GM23248 (cell line): ENCODE measurements around the gene PPP2R1A. TPM values are rescaled to one million over a fixed set of nuclear protein-coding genes. Genes with fewer than 3 reads are reported as not detected.

Source experiments
- DNase-seq: peaks from one replicate; pipeline ENCODE4 v3.0.0-alpha.2; 2015
- H2AFZ ChIP-seq: fragments of 200-600 bp; sonication (generic); 2 replicates; pipeline ENCODE4 v1.6.1; 2016; ENCODE audit warnings: antibody characterized with exemption
- H3F3A ChIP-seq: fragments of 200-600 bp; sonication (generic); 2 replicates; pipeline ENCODE4 v1.6.1; 2016; ENCODE audit warnings: mild to moderate bottlenecking, antibody characterized with exemption, mixed run types; ENCODE audit not compliant: insufficient read depth
- H3K27ac ChIP-seq: fragments of 200-600 bp; sonication (generic); 2 replicates; pipeline ENCODE4 v1.5.1; 2016; ENCODE audit warnings: mild to moderate bottlenecking
- H3K27me3 ChIP-seq: fragments of 200-600 bp; sonication (generic); replicated peaks from 2 replicates; pipeline ENCODE4 v1.6.1; 2016; ENCODE audit warnings: mild to moderate bottlenecking; ENCODE audit not compliant: insufficient read depth
- H3K36me3 ChIP-seq: fragments of 200-600 bp; sonication (generic); 2 replicates; pipeline ENCODE4 v1.6.1; 2016; ENCODE audit warnings: low read depth, mild to moderate bottlenecking
- H3K4me1 ChIP-seq: fragments of 200-600 bp; sonication (generic); 2 replicates; pipeline ENCODE4 v1.6.1; 2016; ENCODE audit warnings: mild to moderate bottlenecking; ENCODE audit not compliant: insufficient read depth
- H3K4me2 ChIP-seq: fragments of 200-600 bp; sonication (generic); one replicate; pipeline ENCODE4 v1.6.1; 2016; ENCODE audit warnings: mild to moderate bottlenecking; ENCODE audit not compliant: unreplicated experiment
- H3K4me3 ChIP-seq: fragments of 200-600 bp; sonication (generic); 2 replicates; pipeline ENCODE4 v1.5.1; 2016; ENCODE audit warnings: mild to moderate bottlenecking
- H3K79me2 ChIP-seq: fragments of 200-600 bp; sonication (generic); 2 replicates; pipeline ENCODE4 v1.6.1; 2016; ENCODE audit warnings: mild to moderate bottlenecking; ENCODE audit not compliant: insufficient read depth
- H3K9ac ChIP-seq: fragments of 200-600 bp; sonication (generic); 2 replicates; pipeline ENCODE4 v1.6.1; 2016; ENCODE audit warnings: mild to moderate bottlenecking
- H3K9me2 ChIP-seq: fragments of 200-600 bp; sonication (generic); 2 replicates; pipeline ENCODE4 v1.6.1; 2016; ENCODE audit warnings: mixed run types, mild to moderate bottlenecking, moderate library complexity; ENCODE audit not compliant: insufficient read depth
- H3K9me3 ChIP-seq: fragments of 200-600 bp; sonication (generic); one replicate; pipeline ENCODE4 v1.6.1; 2017; ENCODE audit warnings: low read depth
- H4K20me1 ChIP-seq: fragments of 200-600 bp; sonication (generic); 2 replicates; pipeline ENCODE4 v1.6.0; 2016; ENCODE audit not compliant: insufficient read depth
- EZH2 ChIP-seq: fragments of 200-600 bp; sonication (generic); IDR thresholded peaks from 2 replicates; pipeline ENCODE4 v1.6.1; 2018; ENCODE audit warnings: antibody characterized with exemption, mild to moderate bottlenecking; ENCODE audit not compliant: insufficient read depth, poor library complexity, severe bottlenecking
- EZH2phosphoT487 ChIP-seq: fragments of 200-600 bp; sonication (generic); IDR thresholded peaks from 2 replicates; pipeline ENCODE4 v1.6.1; 2018; ENCODE audit warnings: antibody characterized with exemption, moderate library complexity, mild to moderate bottlenecking, low read depth; ENCODE audit not compliant: insufficient read depth
- WGBS, 2 experiments: methylation state at CpG; one replicate each; pipeline ENCODE4 v1.1.6; 2015 to 2017; ENCODE audit warnings: low lambda C conversion rate in 2 of 2, low coverage in 1 of 2; ENCODE audit errors: missing lambda C conversion rate in 2 of 2; 5-methylcytosine and 5-hydroxymethylcytosine counted together
- in situ Hi-C: fragments of 300-500 bp; cut with MboI; formaldehyde crosslinking; loops from 2 replicates; pipeline ENCODE4 v1.15.0; 2020
- polyA plus RNA-seq: library from polyadenylated mRNA; unstranded; fragments of >200 nt; fragmentation: Nextera tagmentation; extraction: Ambion mirVana; gene quantifications from 2 replicates; pipeline ENCODE4 v1.2.1, GENCODE V29; 2016
- total RNA-seq: library from RNA; depleted of rRNA; stranded (reverse); fragments of >200 nt; shearing (Covaris generic); gene quantifications from 2 replicates; pipeline ENCODE4 v1.2.3, GENCODE V29; 2014

Gene PPP2R1A
- total and polyA plus RNA-seq, 2 experiments from 2014 or later = 248 to 277 TPM

DNA sequence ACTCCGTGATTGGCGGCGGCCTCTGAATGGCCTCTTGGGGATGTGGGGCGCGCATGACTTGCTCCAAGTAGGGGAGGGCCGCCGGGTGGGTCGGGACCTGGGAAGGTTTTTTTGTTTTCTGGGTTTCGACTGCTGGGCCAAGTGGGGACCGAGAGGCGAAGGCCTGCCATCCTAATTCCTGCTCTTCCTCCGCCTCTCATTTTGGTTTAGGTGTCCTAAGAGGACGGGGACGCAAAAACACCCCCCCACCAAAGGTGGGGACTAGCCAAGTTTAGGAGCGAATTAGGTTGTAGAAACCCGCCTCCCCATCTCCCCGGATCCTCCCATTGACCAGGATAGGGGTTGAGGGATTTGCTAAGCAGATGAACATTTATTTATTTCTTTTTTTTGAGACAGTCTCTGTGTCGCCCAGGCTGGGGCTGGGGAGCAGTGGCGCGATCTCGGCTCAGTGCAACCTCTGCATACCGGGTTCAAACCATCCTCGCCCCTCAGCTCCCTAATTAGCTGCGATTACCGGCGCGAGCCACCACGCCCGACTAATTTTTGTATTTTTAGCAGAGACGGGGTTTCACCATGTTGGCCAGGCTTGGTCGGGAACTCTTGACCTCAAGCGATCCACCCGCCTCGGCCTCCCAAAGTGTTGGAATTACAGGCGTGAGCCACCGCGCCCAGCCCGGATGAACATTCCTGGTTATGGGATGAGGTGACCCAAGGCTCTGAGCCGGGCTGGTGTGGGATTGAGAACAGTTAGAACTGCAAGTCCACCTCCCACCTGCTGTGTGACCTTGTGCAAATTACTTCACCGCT lies 838 bp downstream of the PPP2R1A start:
- WGBS, 2 experiments = 1 to 2% methylated on average over 36 to 40 of the region's 40 CpGs
- Histone ChIP-seq H3K79me2 (peaks cover 64% of the 10 kb centered on the region), H3F3A (peaks cover 11% of the 10 kb centered on the region), H3K4me1 (peaks cover 24% of the 10 kb centered on the region), H3K36me3 (peaks cover 7% of the 10 kb centered on the region; the same call in 1 of the 2 replicates), H3K4me3 (peak overlapping the region; percentile 93), H3K27me3 (no peaks in the 10 kb centered on the region), H3K9ac (peak overlapping the region; percentile 97), H3K9me2 (no peaks in the 10 kb centered on the region), H3K4me2 (peak overlapping the region; percentile 89), H4K20me1 (peaks cover 8% of the 10 kb centered on the region; the same call in 1 of the 2 replicates), H3K27ac (peak overlapping the region; percentile 94), H2AFZ (peak overlapping the region; percentile 70), H3K9me3 (no peaks in the 10 kb centered on the region)
- in situ Hi-C loops = no loop called here
- TF ChIP-seq EZH2phosphoT487 (no peak), EZH2 (no peak)
- peak; percentile 61 for DNase-seq

GRCh38 chr19:52191389-52191788 lies 1.5 kb downstream of the PPP2R1A start:
- DNase-seq = no peak
- 53 to 56% methylated on average over 5 of the region's 5 CpGs for WGBS, 2 experiments
- H3F3A ChIP-seq = peaks cover 11% of the 10 kb centered on the region
- H3K4me1 ChIP-seq = peaks cover 24% of the 10 kb centered on the region
- H3K9me3 ChIP-seq = no peaks in the 10 kb centered on the region
- H3K4me2 ChIP-seq = peak overlapping the region; percentile 89
- in situ Hi-C loops = no loop called here
- H3K9me2 ChIP-seq = no peaks in the 10 kb centered on the region
- peak overlapping the region; percentile 94 for H3K27ac ChIP-seq
- peaks cover 71% of the 10 kb centered on the region for H3K79me2 ChIP-seq
- peaks cover 8% of the 10 kb centered on the region; the same call in 1 of the 2 replicates for H4K20me1 ChIP-seq
- H2AFZ ChIP-seq = no peak overlapping the region
- H3K4me3 ChIP-seq = peak overlapping the region; percentile 93
- H3K27me3 ChIP-seq = no peaks in the 10 kb centered on the region
- no peak for TF ChIP-seq EZH2
- TF ChIP-seq EZH2phosphoT487 = no peak
- H3K36me3 ChIP-seq = peaks cover 7% of the 10 kb centered on the region; the same call in 1 of the 2 replicates
- H3K9ac ChIP-seq = peak overlapping the region; percentile 97

DNA sequence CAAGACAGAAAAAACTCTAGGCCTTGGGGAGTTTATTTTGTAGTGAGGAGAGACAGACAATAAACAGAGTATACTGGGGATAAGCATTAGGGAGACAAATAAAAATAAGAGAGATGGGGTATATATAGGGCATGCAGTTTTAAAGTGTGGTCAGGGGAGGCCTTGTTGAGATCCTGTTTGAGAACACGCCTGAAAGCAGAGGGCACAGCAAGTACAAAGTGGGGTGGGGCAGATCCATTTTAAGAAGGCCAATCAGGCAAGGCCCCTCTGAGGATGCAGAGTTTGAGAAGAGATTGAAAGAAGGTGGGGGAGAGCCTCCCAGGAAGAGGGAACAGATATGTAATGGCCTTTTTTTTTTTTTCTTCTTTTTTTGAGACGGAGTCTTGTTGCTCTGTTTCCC lies 2.1 kb downstream of the PPP2R1A start:
- peak overlapping the region; percentile 89 for H3K4me2 ChIP-seq
- H3K4me3 ChIP-seq = peak overlapping the region; percentile 93
- in situ Hi-C loops = no loop called here

DNA sequence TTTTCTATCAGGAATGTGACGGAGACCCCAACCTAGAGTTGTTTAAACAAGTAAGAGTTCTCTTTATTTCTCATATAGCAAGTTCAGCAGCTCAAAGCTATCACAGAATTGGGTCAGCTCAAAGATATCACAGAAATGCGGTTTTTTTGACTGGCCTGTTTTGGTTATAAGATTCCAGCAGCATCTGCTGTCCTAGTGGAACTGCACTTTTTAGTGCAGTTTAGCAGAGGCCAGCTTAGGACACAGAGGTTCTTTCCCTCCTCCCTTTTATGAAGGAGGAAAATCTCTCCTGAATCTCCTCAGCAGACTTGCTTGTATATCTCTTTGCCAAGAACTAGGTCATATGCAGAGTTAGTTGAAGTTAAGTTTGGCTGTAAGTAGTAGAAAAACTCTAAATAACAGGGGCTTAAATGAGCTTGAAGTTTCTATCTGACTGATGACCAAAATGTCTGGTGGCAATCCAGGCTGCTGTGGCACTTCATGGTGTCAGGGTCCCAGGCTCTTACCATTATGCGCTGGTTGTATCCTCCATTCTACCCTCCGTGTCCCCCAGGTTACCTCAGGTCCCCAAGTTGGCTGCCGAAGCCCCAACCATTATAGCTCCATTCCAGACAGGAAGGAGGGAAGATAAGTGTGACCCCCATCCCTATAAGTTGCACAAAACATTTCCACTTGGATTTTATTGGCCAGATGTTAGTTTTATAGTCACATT lies 6.6 kb downstream of the PPP2R1A start:
- H3K9me3 ChIP-seq = no peaks in the 10 kb centered on the region
- H3K27ac ChIP-seq = no peak overlapping the region
- peaks cover 29% of the 10 kb centered on the region for H3K4me1 ChIP-seq
- peak; percentile 7 for DNase-seq
- WGBS, 2 experiments = 90 to 92% methylated on average over 5 of the region's 5 CpGs
- no peak for TF ChIP-seq EZH2phosphoT487
- H3K79me2 ChIP-seq = peaks cover 98% of the 10 kb centered on the region
- no peak overlapping the region for H3K9ac ChIP-seq
- in situ Hi-C loops = no loop called here
- no peaks in the 10 kb centered on the region for H3K27me3 ChIP-seq
- no peaks in the 10 kb centered on the region for H3K9me2 ChIP-seq
- H3F3A ChIP-seq = peaks cover 36% of the 10 kb centered on the region
- H3K4me3 ChIP-seq = no peak overlapping the region
- H4K20me1 ChIP-seq = peaks cover 7% of the 10 kb centered on the region; the same call in 1 of the 2 replicates
- H2AFZ ChIP-seq = no peak overlapping the region
- H3K4me2 ChIP-seq = no peak overlapping the region
- peaks cover 7% of the 10 kb centered on the region for H3K36me3 ChIP-seq

More for the DNA sequence above, 2.1 kb downstream of the PPP2R1A start:
- H3F3A ChIP-seq = peaks cover 11% of the 10 kb centered on the region
- H3K27me3 ChIP-seq = no peaks in the 10 kb centered on the region
- WGBS, 2 experiments = 37 to 70% methylated on average over 2 of the region's 2 CpGs
- H3K9me3 ChIP-seq = no peaks in the 10 kb centered on the region
- peaks cover 7% of the 10 kb centered on the region; the same call in 1 of the 2 replicates for H3K36me3 ChIP-seq
- H2AFZ ChIP-seq = no peak overlapping the region
- no peak for DNase-seq
- peaks cover 8% of the 10 kb centered on the region; the same call in 1 of the 2 replicates for H4K20me1 ChIP-seq
- no peak overlapping the region for H3K27ac ChIP-seq
- H3K9ac ChIP-seq = peak overlapping the region; percentile 97
- H3K79me2 ChIP-seq = peaks cover 77% of the 10 kb centered on the region
- peaks cover 24% of the 10 kb centered on the region for H3K4me1 ChIP-seq
- no peak for TF ChIP-seq EZH2phosphoT487
- TF ChIP-seq EZH2 = no peak
- no peaks in the 10 kb centered on the region for H3K9me2 ChIP-seq
